Hepatocyte (in vitro differentiated cells): Measurements from ENCODE around the gene RAB39B. TPM values are rescaled to one million over a fixed set of nuclear protein-coding genes. Genes with fewer than 3 reads are reported as not detected.
"Not testable (repeated sequence)": the region's sequence is repeated elsewhere in the genome, so short reads cannot be mapped to it uniquely, and the experiment has no call there.

Experiments
- DNase-seq: peaks from one replicate; pipeline ENCODE4 v3.0.0-alpha.2; 2016; ENCODE audit warnings: low spot score
- H2AFZ ChIP-seq: fragments of 200-600 bp; sonication (generic); 2 replicates; pipeline ENCODE4 v1.6.0; 2016; ENCODE audit warnings: antibody characterized with exemption, mild to moderate bottlenecking
- H3K27ac ChIP-seq: fragments of 200-600 bp; sonication (generic); 2 replicates; pipeline ENCODE4 v1.5.1; 2016; ENCODE audit warnings: mild to moderate bottlenecking
- H3K27me3 ChIP-seq: fragments of 200-600 bp; sonication (generic); 2 replicates; pipeline ENCODE4 v1.6.1; 2016
- H3K36me3 ChIP-seq: fragments of 200-600 bp; sonication (generic); replicated peaks from 2 replicates; pipeline ENCODE4 v1.5.1; 2016; ENCODE audit warnings: low read depth; ENCODE audit not compliant: insufficient read depth
- H3K4me1 ChIP-seq: fragments of 200-600 bp; sonication (generic); 2 replicates; pipeline ENCODE4 v1.5.1; 2016; ENCODE audit warnings: mild to moderate bottlenecking, moderate library complexity; ENCODE audit not compliant: insufficient read depth
- H3K4me2 ChIP-seq: fragments of 200-600 bp; sonication (generic); 2 replicates; pipeline ENCODE4 v1.6.0; 2016
- H3K4me3 ChIP-seq: fragments of 200-600 bp; sonication (generic); 2 replicates; pipeline ENCODE4 v1.5.1; 2016; ENCODE audit warnings: mild to moderate bottlenecking
- H3K79me2 ChIP-seq: fragments of 200-600 bp; sonication (generic); 2 replicates; pipeline ENCODE4 v1.6.0; 2017; ENCODE audit warnings: mild to moderate bottlenecking
- H3K9me2 ChIP-seq: fragments of 200-600 bp; sonication (generic); replicated peaks from 2 replicates; pipeline ENCODE4 v1.6.0; 2017; ENCODE audit warnings: mild to moderate bottlenecking; ENCODE audit not compliant: insufficient read depth
- H3K9me3 ChIP-seq: fragments of 200-600 bp; sonication (generic); 2 replicates; pipeline ENCODE4 v1.5.1; 2016; ENCODE audit warnings: low read depth, mild to moderate bottlenecking
- H4K20me1 ChIP-seq: fragments of 200-600 bp; sonication (generic); 2 replicates; pipeline ENCODE4 v1.6.0; 2016; ENCODE audit warnings: mild to moderate bottlenecking; ENCODE audit not compliant: insufficient read depth, poor library complexity, severe bottlenecking
- CTCF ChIP-seq: fragments of 200-600 bp; sonication (generic); IDR thresholded peaks from 2 replicates; pipeline ENCODE4 v1.5.1; 2016; ENCODE audit warnings: antibody characterized with exemption, mild to moderate bottlenecking; ENCODE audit not compliant: poor library complexity
- EZH2 ChIP-seq: fragments of 200-600 bp; sonication (generic); IDR thresholded peaks from 2 replicates; pipeline ENCODE4 v1.6.1; 2016; ENCODE audit warnings: antibody characterized with exemption, mild to moderate bottlenecking, borderline replicate concordance
- EZH2phosphoT487 ChIP-seq: fragments of 200-600 bp; sonication (generic); IDR thresholded peaks from one replicate; pipeline ENCODE4 v1.6.1; 2018; ENCODE audit warnings: antibody characterized with exemption, mild to moderate bottlenecking, low read depth, moderate library complexity; ENCODE audit not compliant: unreplicated experiment, severe bottlenecking
- WGBS: methylation state at CpG from one replicate; pipeline ENCODE4 v1.1.6; 2016; ENCODE audit warnings: low lambda C conversion rate; ENCODE audit errors: missing lambda C conversion rate; 5-methylcytosine and 5-hydroxymethylcytosine counted together
- polyA plus RNA-seq: library from polyadenylated mRNA; unstranded; fragments of >200 nt; fragmentation: Nextera tagmentation; extraction: Ambion mirVana; gene quantifications from 2 replicates; pipeline ENCODE4 v1.2.1, GENCODE V29; 2016
- total RNA-seq: library from RNA; depleted of rRNA; stranded (reverse); fragments of >200 nt; gene quantifications from 2 replicates; pipeline ENCODE4 v1.2.3, GENCODE V29; 2014

RAB39B gene
- total and polyA plus RNA-seq, 2 experiments from 2014 or later, result 0.07 to 1.00 TPM

- Histone ChIP-seq H3K79me2 (no peaks in the 10 kb centered on the region), H3K9me2 (no peaks in the 10 kb centered on the region), H3K4me1 (no peaks in the 10 kb centered on the region), H3K27ac (no peak overlapping the region), H3K4me3 (no peak overlapping the region), H3K9me3 (no peaks in the 10 kb centered on the region), H3K27me3 (no peaks in the 10 kb centered on the region), H3K36me3 (no peaks in the 10 kb centered on the region), H4K20me1 (no peaks in the 10 kb centered on the region), H2AFZ (no peak overlapping the region), H3K4me2 (no peak overlapping the region)
- TF ChIP-seq EZH2 (no peak), EZH2phosphoT487 (no peak), CTCF (no peak)
- DNase-seq, result no peak
These were observed 28.4 kb downstream of the RAB39B start for GRCh38 chrX:155235891-155236290.

GRCh38 chrX:155231163-155231562 lies 33.1 kb downstream of the RAB39B start:
- Histone ChIP-seq H3K27me3 (no peaks in the 10 kb centered on the region), H3K27ac (no peak overlapping the region), H3K9me2 (no peaks in the 10 kb centered on the region), H3K4me3 (no peak overlapping the region), H3K4me2 (no peak overlapping the region), H3K4me1 (no peaks in the 10 kb centered on the region), H4K20me1 (no peaks in the 10 kb centered on the region), H3K9me3 (no peaks in the 10 kb centered on the region), H3K79me2 (no peaks in the 10 kb centered on the region), H3K36me3 (no peaks in the 10 kb centered on the region), H2AFZ (no peak overlapping the region)
- DNase-seq, result no peak
- TF ChIP-seq EZH2 (no peak), EZH2phosphoT487 (no peak), CTCF (no peak)

- no peaks in the 10 kb centered on the region for H3K27me3 ChIP-seq
- no peaks in the 10 kb centered on the region for H4K20me1 ChIP-seq
- H3K36me3 ChIP-seq, result no peaks in the 10 kb centered on the region
- no peak overlapping the region for H3K4me3 ChIP-seq
- no peaks in the 10 kb centered on the region for H3K9me2 ChIP-seq
- TF ChIP-seq EZH2, result no peak
- TF ChIP-seq EZH2phosphoT487, result no peak
- TF ChIP-seq CTCF, result no peak
- DNase-seq, result no peak
- 82% methylated on average over 3 of the region's 3 CpGs for WGBS
- H3K79me2 ChIP-seq, result peaks cover 2% of the 10 kb centered on the region
- H3K9me3 ChIP-seq, result no peaks in the 10 kb centered on the region
- H3K4me2 ChIP-seq, result no peak overlapping the region
- H3K4me1 ChIP-seq, result no peaks in the 10 kb centered on the region
- no peak overlapping the region for H3K27ac ChIP-seq
- H2AFZ ChIP-seq, result no peak overlapping the region
These were observed 38.5 kb downstream of the RAB39B start for GRCh38 chrX:155225774-155226173.

GRCh38 chrX:155223746-155224145 lies 40.5 kb downstream of the RAB39B start:
- not testable (repeated sequence) for H3K4me3 ChIP-seq, H3K4me2 ChIP-seq, H3K4me1 ChIP-seq, H3K9me3 ChIP-seq, H3K9me2 ChIP-seq, H3K27ac ChIP-seq, H2AFZ ChIP-seq, H3K36me3 ChIP-seq, H3K27me3 ChIP-seq, DNase-seq, H4K20me1 ChIP-seq
- 100% methylated on average over 7 of the region's 30 CpGs for WGBS
- H3K79me2 ChIP-seq, result peaks cover 21% of the 10 kb centered on the region
